Cardiac muscle cell (in vitro differentiated cells and primary cell): ENCODE results near the gene TTC21A. TPM values are rescaled to one million over a fixed set of nuclear protein-coding genes. Genes with fewer than 3 reads are reported as not detected.
A peak's percentile ranks its signal among the peaks of the same experiment; 100 is the strongest.

Experiments used
- DNase-seq, 2 donors: peaks; one replicate each; pipeline versions ENCODE4 v3.0.0 to v3.0.0-alpha.2; 2010 to 2017; ENCODE audit warnings: low read depth in 1 of 2, low spot score in 1 of 2
- H3K27ac ChIP-seq: fragments of 200-600 bp; sonication (generic); 2 replicates; pipeline ENCODE4 v1.5.1; 2016
- H3K27me3 ChIP-seq: fragments of 200-600 bp; sonication (generic); 2 replicates; pipeline ENCODE4 v1.6.0; 2016; ENCODE audit warnings: control low read depth
- H3K36me3 ChIP-seq: fragments of 200-600 bp; sonication (generic); 2 replicates; pipeline ENCODE4 v1.5.1; 2016; ENCODE audit warnings: control low read depth
- H3K4me1 ChIP-seq: fragments of 200-600 bp; sonication (generic); 2 replicates; pipeline ENCODE4 v1.8.1; 2017; ENCODE audit warnings: low read depth, mild to moderate bottlenecking, mixed run types
- H3K4me3 ChIP-seq: fragments of 200-600 bp; sonication (generic); 2 replicates; pipeline ENCODE4 v1.5.1; 2016; ENCODE audit warnings: mild to moderate bottlenecking
- H3K9me3 ChIP-seq: fragments of 200-600 bp; sonication (generic); 2 replicates; pipeline ENCODE4 v1.5.1; 2017; ENCODE audit warnings: low read depth, mild to moderate bottlenecking, control low read depth
- CTCF ChIP-seq: IDR thresholded peaks from 2 replicates; pipeline ENCODE4 v1.5.1; 2012; ENCODE audit warnings: low read depth, mild to moderate bottlenecking, low read length
- polyA plus RNA-seq: library from polyadenylated mRNA; unstranded; fragments of >200 nt; fragmentation: Nextera tagmentation; extraction: Ambion mirVana; gene quantifications from 2 replicates; pipeline ENCODE4 v1.2.1, GENCODE V29; 2016
- total RNA-seq: library from RNA; depleted of rRNA; stranded (reverse); fragments of >200 nt; gene quantifications from 2 replicates; pipeline ENCODE4 v1.2.3, GENCODE V29; 2016

The TTC21A gene
- total and polyA plus RNA-seq, 2 experiments from 2014 or later = 3.1 to 4.2 TPM

GRCh38 chr3:39153977-39154279 lies 46.4 kb downstream of the TTC21A start:
- no peak for TF ChIP-seq CTCF
- peak overlapping the region; percentile 26 for H3K27ac ChIP-seq

GRCh38 chr3:39154280-39155021 lies 47.0 kb downstream of the TTC21A start:
- DNase-seq = no peak
- Histone ChIP-seq H3K36me3 (no peaks in the 10 kb centered on the region), H3K27ac (peak overlapping the region; percentile 26), H3K9me3 (no peaks in the 10 kb centered on the region), H3K4me3 (no peak overlapping the region), H3K27me3 (no peaks in the 10 kb centered on the region), H3K4me1 (peaks cover 31% of the 10 kb centered on the region)
- TF ChIP-seq CTCF = no peak

More at GRCh38 chr3:39153977-39154279, 46.4 kb downstream of the TTC21A start:
- no peaks in the 10 kb centered on the region for H3K27me3 ChIP-seq
- H3K36me3 ChIP-seq = no peaks in the 10 kb centered on the region
- peaks cover 37% of the 10 kb centered on the region for H3K4me1 ChIP-seq
- H3K9me3 ChIP-seq = no peaks in the 10 kb centered on the region
- peak overlapping the region; percentile 81 for H3K4me3 ChIP-seq
- DNase-seq = no peak

- Histone ChIP-seq H3K4me1 (peaks cover 13% of the 10 kb centered on the region), H3K4me3 (no peak overlapping the region), H3K27me3 (no peaks in the 10 kb centered on the region), H3K27ac (no peak overlapping the region), H3K36me3 (no peaks in the 10 kb centered on the region), H3K9me3 (no peaks in the 10 kb centered on the region)
- no peak for TF ChIP-seq CTCF
- no peak for DNase-seq
Measured at GRCh38 chr3:39156421-39156820, 48.9 kb downstream of the TTC21A start.

- TF ChIP-seq CTCF = no peak
- Histone ChIP-seq H3K4me1 (peaks cover 6% of the 10 kb centered on the region), H3K27me3 (no peaks in the 10 kb centered on the region), H3K36me3 (no peaks in the 10 kb centered on the region), H3K9me3 (no peaks in the 10 kb centered on the region), H3K27ac (no peak overlapping the region), H3K4me3 (no peak overlapping the region)
- DNase-seq = no peak
Measured at GRCh38 chr3:39157359-39157758, 49.9 kb downstream of the TTC21A start.

- no peaks in the 10 kb centered on the region for H3K9me3 ChIP-seq
- no peak for DNase-seq
- H3K36me3 ChIP-seq = no peaks in the 10 kb centered on the region
- H3K4me3 ChIP-seq = no peak overlapping the region
- peaks cover 6% of the 10 kb centered on the region for H3K4me1 ChIP-seq
- H3K27ac ChIP-seq = peak overlapping the region; percentile 59
- H3K27me3 ChIP-seq = no peaks in the 10 kb centered on the region
- TF ChIP-seq CTCF = no peak
Measured at GRCh38 chr3:39158148-39158715, 50.8 kb downstream of the TTC21A start.
